Measurements from ENCODE around the gene ABCD4.
"Not testable (repeated sequence)": the region's sequence is repeated elsewhere in the genome, so short reads cannot be mapped to it uniquely, and the experiment has no call there.

The ABCD4 gene

DNA sequence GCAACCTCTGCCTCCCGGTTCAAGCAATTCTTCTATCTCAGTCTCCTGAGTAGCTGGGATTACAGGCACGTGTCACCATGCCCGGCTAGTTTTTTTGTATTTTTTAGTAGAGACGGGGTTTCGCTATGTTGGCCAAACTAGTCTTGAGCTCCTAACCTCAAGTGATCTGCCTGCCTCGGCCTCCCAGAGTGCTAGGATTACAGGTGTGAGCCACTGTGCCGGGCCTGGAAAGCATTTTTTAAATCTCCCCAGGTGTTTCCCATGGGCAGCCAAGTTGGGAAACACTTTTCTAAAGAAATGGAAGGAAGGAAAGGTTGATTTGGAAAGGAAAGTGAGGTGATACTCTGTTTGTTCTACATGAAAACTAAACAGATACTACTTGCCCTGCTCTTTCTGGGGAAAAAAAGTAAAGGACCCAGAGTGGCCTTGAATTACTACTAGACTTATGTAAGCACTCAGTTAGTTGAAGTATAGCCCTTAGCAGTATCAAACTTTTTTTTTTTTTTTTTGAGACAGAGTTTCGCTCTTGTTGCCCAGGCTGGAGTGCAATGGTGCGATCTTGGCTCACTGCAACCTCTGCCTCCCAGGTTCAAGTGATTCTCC is 27.3 kb upstream of the ABCD4 start:
- not testable (repeated sequence) for H3K4me3 ChIP-seq (ENCODE audit: low read depth, low read length); H3K27me3 ChIP-seq (ENCODE audit: control insufficient read depth, insufficient read depth, low read length); H3K9me3 ChIP-seq (ENCODE audit: control insufficient read depth, insufficient read depth, low read length); H3K9ac ChIP-seq (ENCODE audit: low read depth, low read length); H3K36me3 ChIP-seq (ENCODE audit: control insufficient read depth, insufficient read depth, low read length); H3K27ac ChIP-seq (ENCODE audit: low read depth, low read length)
- peaks cover 28% of the 10 kb centered on the region for H3K4me1 ChIP-seq (ENCODE audit: control insufficient read depth, insufficient read depth, low read length)

DNA sequence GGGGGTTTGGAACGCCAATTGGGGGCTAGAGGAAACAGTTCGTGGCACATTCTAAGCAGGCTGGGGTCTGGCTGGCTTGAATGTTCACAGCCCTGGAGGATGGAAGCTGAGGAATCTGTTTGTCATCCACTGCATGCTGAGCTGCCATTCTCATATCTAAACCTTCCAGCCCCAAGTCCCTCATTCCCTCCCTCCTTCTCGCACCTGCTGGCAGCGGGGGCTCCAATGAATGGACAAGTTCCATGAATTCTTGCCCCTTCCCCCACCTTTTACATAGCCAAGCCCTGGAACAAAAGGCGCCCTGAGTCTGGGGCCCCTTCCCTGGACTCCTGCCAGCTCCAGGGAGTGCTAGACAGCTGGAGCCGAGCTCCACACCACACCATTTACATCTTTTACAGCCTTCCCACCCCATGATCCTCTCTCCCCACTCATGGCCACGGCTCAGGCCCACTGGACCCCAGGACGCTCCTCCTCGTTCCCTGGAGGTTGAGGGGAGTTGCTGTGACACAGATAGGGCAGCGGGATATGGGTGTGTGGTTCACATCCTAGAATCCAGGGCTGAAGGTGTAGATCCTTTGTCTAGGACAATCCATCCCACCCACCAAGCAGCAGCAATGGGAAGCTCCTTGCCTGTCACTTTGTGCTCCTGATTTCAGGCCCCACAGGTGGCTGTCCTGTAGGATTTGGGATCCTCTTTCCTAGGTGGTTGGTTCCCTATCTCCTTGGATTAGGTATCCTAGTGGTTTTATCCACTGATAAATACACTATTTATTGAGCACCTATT is 23.8 kb upstream of the ABCD4 start:
- Histone ChIP-seq H3K27ac (ENCODE audit: low read depth, low read length) (peak overlapping the region; percentile 99), H3K4me3 (ENCODE audit: low read depth, low read length) (peak overlapping the region; percentile 42), H3K27me3 (ENCODE audit: control insufficient read depth, insufficient read depth, low read length) (no peaks in the 10 kb centered on the region), H3K36me3 (ENCODE audit: control insufficient read depth, insufficient read depth, low read length) (no peaks in the 10 kb centered on the region), H3K9ac (ENCODE audit: low read depth, low read length) (peak overlapping the region; percentile 76), H3K4me1 (ENCODE audit: control insufficient read depth, insufficient read depth, low read length) (peaks cover 30% of the 10 kb centered on the region), H3K9me3 (ENCODE audit: control insufficient read depth, insufficient read depth, low read length) (no peaks in the 10 kb centered on the region)

DNA sequence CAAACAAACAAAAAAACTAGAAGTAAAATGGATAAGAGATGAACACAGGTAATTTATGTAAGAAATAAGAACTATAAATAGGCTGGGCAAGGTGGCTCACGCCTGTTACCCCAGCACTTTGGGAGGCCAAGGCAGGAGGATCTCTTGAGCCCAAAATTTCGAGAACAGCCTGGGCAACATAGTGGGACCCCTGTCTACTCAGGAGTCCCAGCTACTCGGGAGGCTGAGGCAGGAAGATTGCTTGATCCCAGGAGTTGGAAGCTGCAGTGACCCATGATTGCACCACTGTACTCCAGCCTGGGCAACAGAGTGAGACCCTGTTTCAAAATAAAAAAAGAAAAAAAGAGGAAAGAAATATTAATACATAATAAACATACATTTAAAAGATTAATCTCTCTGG is 22.7 kb upstream of the ABCD4 start:
- no peaks in the 10 kb centered on the region for H3K9me3 ChIP-seq (ENCODE audit: control insufficient read depth, insufficient read depth, low read length)
- H3K9ac ChIP-seq (ENCODE audit: low read depth, low read length): peak overlapping the region; percentile 73
- no peaks in the 10 kb centered on the region for H3K36me3 ChIP-seq (ENCODE audit: control insufficient read depth, insufficient read depth, low read length)
- H3K27me3 ChIP-seq (ENCODE audit: control insufficient read depth, insufficient read depth, low read length): no peaks in the 10 kb centered on the region
- peak overlapping the region; percentile 99 for H3K27ac ChIP-seq (ENCODE audit: low read depth, low read length)
- peaks cover 30% of the 10 kb centered on the region for H3K4me1 ChIP-seq (ENCODE audit: control insufficient read depth, insufficient read depth, low read length)
- H3K4me3 ChIP-seq (ENCODE audit: low read depth, low read length): peak overlapping the region; percentile 40; the same call in 1 of the 2 replicates

DNA sequence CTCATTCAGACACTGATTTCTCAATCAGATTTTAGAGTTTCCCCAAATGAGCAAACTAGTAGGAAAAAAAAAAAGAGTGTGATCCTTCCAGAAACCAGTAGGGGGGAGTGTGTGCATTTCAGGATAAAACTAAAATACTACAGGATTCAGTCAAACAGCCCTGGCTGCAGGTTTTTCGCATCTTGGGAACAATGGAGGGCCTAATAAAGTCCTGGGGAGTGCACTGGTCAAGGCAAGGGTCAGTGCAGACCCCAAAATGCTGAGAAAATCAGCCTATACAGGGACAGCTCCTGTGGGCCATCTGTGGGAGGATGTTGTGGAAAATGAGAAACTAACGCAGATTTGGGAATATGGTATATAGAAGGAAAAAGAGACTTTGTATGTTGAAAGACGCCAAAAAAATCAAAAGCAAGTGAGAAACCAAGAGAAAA is 22.2 kb upstream of the ABCD4 start:
- Histone ChIP-seq H3K27ac (ENCODE audit: low read depth, low read length) (peak overlapping the region; percentile 99), H3K4me3 (ENCODE audit: low read depth, low read length) (no peak overlapping the region), H3K36me3 (ENCODE audit: control insufficient read depth, insufficient read depth, low read length) (no peaks in the 10 kb centered on the region), H3K9ac (ENCODE audit: low read depth, low read length) (peak overlapping the region; percentile 73; the same call in 1 of the 2 replicates), H3K27me3 (ENCODE audit: control insufficient read depth, insufficient read depth, low read length) (no peaks in the 10 kb centered on the region), H3K9me3 (ENCODE audit: control insufficient read depth, insufficient read depth, low read length) (no peaks in the 10 kb centered on the region), H3K4me1 (ENCODE audit: control insufficient read depth, insufficient read depth, low read length) (peaks cover 30% of the 10 kb centered on the region)

DNA sequence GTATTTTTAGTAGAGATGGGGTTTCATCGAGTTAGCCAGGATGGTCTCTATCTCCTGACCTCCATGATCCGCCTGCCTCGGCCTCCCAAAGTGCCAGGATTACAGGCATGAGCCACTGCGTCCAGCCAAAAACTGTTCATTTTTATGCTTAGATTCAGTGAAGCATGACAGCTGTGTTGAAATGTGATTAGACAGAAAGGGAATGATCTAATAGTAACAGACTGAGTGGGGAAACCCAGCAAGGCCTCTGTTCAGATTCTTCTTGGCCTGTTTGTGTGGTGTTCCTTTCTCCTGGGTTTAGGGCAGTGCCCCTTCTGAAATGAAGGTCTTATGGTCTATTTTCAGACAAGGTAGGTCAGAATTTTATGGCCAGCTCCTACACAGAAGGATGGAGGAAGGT is 11.8 kb upstream of the ABCD4 start:
- Histone ChIP-seq H3K4me3 (ENCODE audit: low read depth, low read length) (no peak overlapping the region), H3K27ac (ENCODE audit: low read depth, low read length) (no peak overlapping the region), H3K9me3 (ENCODE audit: control insufficient read depth, insufficient read depth, low read length) (no peaks in the 10 kb centered on the region), H3K4me1 (ENCODE audit: control insufficient read depth, insufficient read depth, low read length) (no peaks in the 10 kb centered on the region), H3K27me3 (ENCODE audit: control insufficient read depth, insufficient read depth, low read length) (no peaks in the 10 kb centered on the region), H3K36me3 (ENCODE audit: control insufficient read depth, insufficient read depth, low read length) (no peaks in the 10 kb centered on the region), H3K9ac (ENCODE audit: low read depth, low read length) (no peak overlapping the region)

DNA sequence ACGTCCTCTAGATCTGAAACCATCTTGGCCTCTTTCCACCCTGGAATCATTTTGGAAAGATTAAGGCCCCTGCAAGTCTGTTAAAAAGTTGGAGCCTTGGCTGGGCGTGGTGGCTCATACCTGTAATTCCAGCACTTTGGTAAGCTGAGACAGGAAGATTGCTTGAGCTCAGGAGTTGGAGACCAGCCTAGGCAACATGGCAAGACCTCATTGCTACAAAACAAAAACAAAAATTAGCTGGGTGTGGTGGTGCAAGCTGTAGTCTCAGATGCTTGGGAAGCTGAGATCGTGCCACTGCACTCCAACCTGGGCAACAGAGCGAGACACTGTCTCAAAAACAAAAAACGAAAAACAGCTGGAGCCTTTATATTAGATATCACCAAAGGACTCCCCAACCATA is 10.9 kb upstream of the ABCD4 start:
- no peak overlapping the region for H3K9ac ChIP-seq (ENCODE audit: low read depth, low read length)
- no peaks in the 10 kb centered on the region for H3K36me3 ChIP-seq (ENCODE audit: control insufficient read depth, insufficient read depth, low read length)
- H3K9me3 ChIP-seq (ENCODE audit: control insufficient read depth, insufficient read depth, low read length): no peaks in the 10 kb centered on the region

DNA sequence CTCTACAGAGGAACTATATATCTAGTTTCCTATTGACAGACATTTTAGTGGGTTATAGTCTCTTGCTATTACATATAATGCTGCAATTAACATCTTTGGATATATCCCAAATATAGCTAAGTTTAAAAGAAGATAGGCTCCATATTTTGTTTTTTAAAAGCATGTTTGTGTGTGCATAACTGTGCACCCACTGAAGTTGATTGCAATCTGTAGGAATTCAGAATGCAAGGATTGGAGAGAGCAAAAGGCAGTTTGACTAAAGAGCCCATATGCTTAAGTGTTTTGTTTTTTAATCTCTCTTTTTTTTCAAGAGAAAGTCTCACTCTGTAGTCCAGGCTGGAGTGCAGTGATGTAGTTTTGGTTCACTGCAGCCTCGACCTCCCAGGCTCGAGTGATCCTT is 9.4 kb upstream of the ABCD4 start:
- Histone ChIP-seq H3K27me3 (ENCODE audit: control insufficient read depth, insufficient read depth, low read length) (no peaks in the 10 kb centered on the region), H3K9ac (ENCODE audit: low read depth, low read length) (no peak overlapping the region), H3K36me3 (ENCODE audit: control insufficient read depth, insufficient read depth, low read length) (no peaks in the 10 kb centered on the region), H3K9me3 (ENCODE audit: control insufficient read depth, insufficient read depth, low read length) (no peaks in the 10 kb centered on the region), H3K4me3 (ENCODE audit: low read depth, low read length) (no peak overlapping the region), H3K4me1 (ENCODE audit: control insufficient read depth, insufficient read depth, low read length) (no peaks in the 10 kb centered on the region), H3K27ac (ENCODE audit: low read depth, low read length) (no peak overlapping the region)

More for the DNA sequence above, 10.9 kb upstream of the ABCD4 start:
- Histone ChIP-seq H3K4me1 (ENCODE audit: control insufficient read depth, insufficient read depth, low read length) (no peaks in the 10 kb centered on the region), H3K27ac (ENCODE audit: low read depth, low read length) (no peak overlapping the region), H3K27me3 (ENCODE audit: control insufficient read depth, insufficient read depth, low read length) (no peaks in the 10 kb centered on the region), H3K4me3 (ENCODE audit: low read depth, low read length) (no peak overlapping the region)

DNA sequence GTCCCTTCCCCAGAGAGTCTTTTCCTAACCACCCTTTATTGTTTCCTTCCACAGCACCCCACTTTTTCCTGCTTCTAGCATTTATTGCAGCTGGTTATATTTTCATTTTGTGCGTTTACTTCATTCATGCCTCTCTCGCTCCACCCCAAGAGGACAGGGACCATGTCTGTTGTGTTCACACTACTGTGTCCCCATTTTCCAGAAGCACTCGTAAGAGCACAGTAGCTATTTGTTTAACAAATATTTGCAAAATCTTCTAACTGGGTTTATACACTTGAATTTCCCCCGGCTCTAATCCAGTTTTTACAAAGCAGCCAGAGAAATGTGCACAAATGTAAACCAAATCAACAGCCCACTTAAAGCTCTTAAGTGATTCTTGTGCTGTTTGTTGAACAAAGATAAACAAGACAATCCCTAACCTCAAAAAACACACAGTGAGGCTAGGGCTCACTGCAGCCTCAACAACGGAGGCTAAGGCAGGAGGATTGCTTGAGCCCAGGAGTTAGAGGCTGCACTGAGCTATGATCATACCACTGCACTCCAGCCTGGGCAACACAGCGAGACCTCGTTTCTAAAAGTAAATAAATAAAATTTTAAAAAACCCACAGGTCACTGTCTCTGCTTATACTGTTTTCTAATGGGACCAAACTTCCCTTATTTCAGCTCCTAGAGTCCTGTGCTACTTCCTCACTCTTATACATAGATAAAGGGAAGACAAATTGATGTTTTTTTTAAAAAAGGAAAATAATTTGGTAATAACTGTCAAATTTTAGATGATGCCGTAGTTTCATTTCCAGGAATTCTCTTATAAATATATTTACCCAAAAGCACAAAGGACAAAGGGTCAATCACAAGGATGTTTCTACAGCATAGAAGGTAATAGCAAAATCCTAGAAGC is 6.6 kb upstream of the ABCD4 start:
- Histone ChIP-seq H3K36me3 (ENCODE audit: control insufficient read depth, insufficient read depth, low read length) (no peaks in the 10 kb centered on the region), H3K9ac (ENCODE audit: low read depth, low read length) (no peak overlapping the region), H3K4me3 (ENCODE audit: low read depth, low read length) (no peak overlapping the region), H3K27ac (ENCODE audit: low read depth, low read length) (no peak overlapping the region), H3K27me3 (ENCODE audit: control insufficient read depth, insufficient read depth, low read length) (no peaks in the 10 kb centered on the region), H3K4me1 (ENCODE audit: control insufficient read depth, insufficient read depth, low read length) (no peaks in the 10 kb centered on the region), H3K9me3 (ENCODE audit: control insufficient read depth, insufficient read depth, low read length) (no peaks in the 10 kb centered on the region)

DNA sequence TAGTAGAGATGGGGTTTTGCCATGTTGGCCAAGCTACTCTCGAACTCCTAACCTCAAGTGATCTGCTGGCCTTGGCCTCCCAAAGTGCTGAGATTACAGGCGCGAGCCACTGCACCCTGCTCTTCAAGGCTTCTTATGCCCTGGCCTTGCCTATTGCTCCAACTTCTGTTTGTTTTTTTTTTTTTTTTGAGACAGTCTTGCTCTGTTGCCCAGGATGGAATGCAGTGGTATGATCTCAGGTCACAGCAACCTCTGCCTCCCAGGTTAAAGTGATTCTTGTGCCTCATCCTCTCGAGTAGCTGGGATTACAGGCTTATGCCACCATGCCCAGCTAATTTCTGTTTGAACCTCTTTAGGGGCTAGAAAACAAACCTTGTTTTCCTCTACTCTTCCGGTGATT is 6.0 kb upstream of the ABCD4 start:
- H3K27ac ChIP-seq (ENCODE audit: low read depth, low read length): no peak overlapping the region
- no peak overlapping the region for H3K4me3 ChIP-seq (ENCODE audit: low read depth, low read length)
- no peaks in the 10 kb centered on the region for H3K36me3 ChIP-seq (ENCODE audit: control insufficient read depth, insufficient read depth, low read length)
- H3K9ac ChIP-seq (ENCODE audit: low read depth, low read length): no peak overlapping the region
- H3K27me3 ChIP-seq (ENCODE audit: control insufficient read depth, insufficient read depth, low read length): no peaks in the 10 kb centered on the region
- no peaks in the 10 kb centered on the region for H3K9me3 ChIP-seq (ENCODE audit: control insufficient read depth, insufficient read depth, low read length)
- no peaks in the 10 kb centered on the region for H3K4me1 ChIP-seq (ENCODE audit: control insufficient read depth, insufficient read depth, low read length)

DNA sequence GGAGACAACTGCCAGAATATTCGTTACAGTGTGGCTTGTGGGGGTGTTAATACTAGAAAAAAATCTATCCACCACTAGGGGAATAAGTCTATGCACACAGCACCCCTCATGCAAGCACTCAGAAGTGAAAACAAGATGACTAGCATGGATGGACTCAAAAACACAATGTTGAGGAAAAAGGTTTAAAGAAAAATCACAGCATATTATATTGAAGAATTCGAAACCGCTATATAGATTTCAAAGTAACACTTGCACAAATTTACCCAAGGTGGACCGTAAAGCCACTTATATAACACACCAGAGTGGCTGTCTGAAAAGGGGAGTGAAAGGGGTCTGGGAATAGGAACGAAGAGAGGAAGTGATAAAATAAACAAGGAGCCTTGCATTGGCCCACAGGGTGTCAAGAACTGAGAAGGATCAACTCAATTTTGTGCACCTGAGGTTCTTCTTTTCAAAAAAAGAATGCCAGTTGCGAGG is 544 bp downstream of the ABCD4 start:
- H3K27ac ChIP-seq (ENCODE audit: low read depth, low read length): peak overlapping the region; percentile 94
- no peaks in the 10 kb centered on the region for H3K9me3 ChIP-seq (ENCODE audit: control insufficient read depth, insufficient read depth, low read length)
- H3K4me3 ChIP-seq (ENCODE audit: low read depth, low read length): peak overlapping the region; percentile 98
- H3K36me3 ChIP-seq (ENCODE audit: control insufficient read depth, insufficient read depth, low read length): peaks cover 29% of the 10 kb centered on the region
- peak overlapping the region; percentile 82 for H3K9ac ChIP-seq (ENCODE audit: low read depth, low read length)
- H3K4me1 ChIP-seq (ENCODE audit: control insufficient read depth, insufficient read depth, low read length): no peaks in the 10 kb centered on the region
- no peaks in the 10 kb centered on the region for H3K27me3 ChIP-seq (ENCODE audit: control insufficient read depth, insufficient read depth, low read length)

All from HUES48 (cell line).